GM19455 (cell line): ENCODE measurements around the gene AMBRA1.

Source experiments
- ATAC-seq: cut with Tn5 transposase; IDR thresholded peaks from one replicate; pipeline ENCODE4 v1.9.1; 2021; ENCODE audit not compliant: unreplicated experiment

Gene AMBRA1

GRCh38 chr11:46617134-46617971, 23.5 kb upstream of the AMBRA1 start, which contains the start of the genes ATG13 and HARBI1:
Gene ATG13 (plus strand): TSS chr11:46617553. CDS start chr11:46644292, 26,739 bp downstream.
Gene HARBI1 (minus strand): TSS chr11:46617227. CDS start chr11:46616237, 990 bp downstream.
- ATAC-seq, result peak; percentile 89

GRCh38 chr11:46616551-46617133, 22.8 kb upstream of the AMBRA1 start:
- no peak for ATAC-seq

- ATAC-seq, result no peak
Observed at GRCh38 chr11:46615756-46616155, 21.9 kb upstream of the AMBRA1 start.

GRCh38 chr11:46612326-46612725, 18.5 kb upstream of the AMBRA1 start:
- no peak for ATAC-seq

- ATAC-seq, result no peak
Observed at GRCh38 chr11:46611526-46612304, 17.9 kb upstream of the AMBRA1 start.

GRCh38 chr11:46609386-46609785, 15.6 kb upstream of the AMBRA1 start:
- no peak for ATAC-seq

GRCh38 chr11:46607516-46607915, 13.7 kb upstream of the AMBRA1 start:
- no peak for ATAC-seq

- no peak for ATAC-seq
Observed at GRCh38 chr11:46604796-46605195, 11.0 kb upstream of the AMBRA1 start.

GRCh38 chr11:46603704-46604308, 10.0 kb upstream of the AMBRA1 start:
- no peak for ATAC-seq

GRCh38 chr11:46601129-46601528, 7.3 kb upstream of the AMBRA1 start:
- ATAC-seq, result no peak

- no peak for ATAC-seq
Observed at GRCh38 chr11:46600194-46600960, 6.6 kb upstream of the AMBRA1 start.

GRCh38 chr11:46599340-46600193, 5.7 kb upstream of the AMBRA1 start:
- ATAC-seq, result no peak

GRCh38 chr11:46597609-46598219, 3.9 kb upstream of the AMBRA1 start:
- ATAC-seq, result no peak

- no peak for ATAC-seq
Observed at GRCh38 chr11:46597155-46597554, 3.3 kb upstream of the AMBRA1 start.

GRCh38 chr11:46594785-46595184, 962 bp upstream of the AMBRA1 start:
- no peak for ATAC-seq

GRCh38 chr11:46594374-46594700, 514 bp upstream of the AMBRA1 start:
- ATAC-seq, result no peak

GRCh38 chr11:46590740-46591605, 2.9 kb downstream of the AMBRA1 start:
- ATAC-seq, result no peak

GRCh38 chr11:46588915-46589314, 4.9 kb downstream of the AMBRA1 start:
- ATAC-seq, result no peak
